C1 segment of cervical spinal cord (tissue), 14 donors: ENCODE results near the gene MOSPD3.
"Not testable (repeated sequence)": the region's sequence is repeated elsewhere in the genome, so short reads cannot be mapped to it uniquely, and the experiment has no call there.

Source experiments
- DNase-seq, 14 donors: peaks; one replicate each; lab custom pipeline; 2025; lab: John Stamatoyannopoulos, UW

The MOSPD3 gene

DNA sequence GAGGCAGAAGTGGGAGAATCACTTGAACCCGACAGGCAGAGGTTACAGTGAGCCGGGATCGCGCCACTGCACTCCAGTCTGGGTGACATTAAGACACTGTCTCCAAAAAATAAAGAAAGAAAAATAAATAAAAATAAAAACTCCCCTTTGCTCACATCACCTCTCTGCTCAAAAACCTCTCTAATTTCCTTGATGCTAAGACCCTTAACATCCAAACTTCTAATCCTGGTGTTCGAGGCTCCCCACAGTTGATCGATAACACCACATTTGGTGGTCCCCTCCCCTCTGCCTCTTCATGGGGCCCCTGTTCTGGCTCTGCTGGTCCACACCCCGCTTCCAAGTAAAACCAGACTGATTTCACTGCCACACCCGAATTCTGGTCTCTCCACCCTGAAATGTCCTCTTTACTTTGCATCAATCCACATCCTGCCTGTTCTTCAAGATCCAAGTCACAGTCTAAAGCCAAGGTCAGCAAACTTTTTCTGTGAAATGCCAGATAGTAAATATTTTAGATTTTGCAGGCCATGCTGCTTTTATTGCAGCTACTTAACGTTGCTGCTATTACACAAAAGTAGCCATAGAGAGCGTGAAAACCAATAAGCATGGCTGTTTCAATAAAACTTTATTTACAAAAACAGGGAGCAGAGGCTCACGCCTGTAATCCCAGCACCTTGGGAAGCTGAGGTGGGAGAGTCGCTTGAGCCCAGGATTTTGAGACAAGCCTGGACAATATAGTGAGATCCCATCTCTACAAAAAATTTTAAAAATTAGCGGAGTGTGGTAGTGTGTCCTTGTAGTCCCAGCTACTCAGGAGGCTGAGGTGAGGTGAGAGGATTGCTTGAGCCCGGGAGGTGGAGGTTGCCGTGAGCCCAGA is 11.8 kb downstream of the MOSPD3 start:
- DNase-seq: no peak

DNA sequence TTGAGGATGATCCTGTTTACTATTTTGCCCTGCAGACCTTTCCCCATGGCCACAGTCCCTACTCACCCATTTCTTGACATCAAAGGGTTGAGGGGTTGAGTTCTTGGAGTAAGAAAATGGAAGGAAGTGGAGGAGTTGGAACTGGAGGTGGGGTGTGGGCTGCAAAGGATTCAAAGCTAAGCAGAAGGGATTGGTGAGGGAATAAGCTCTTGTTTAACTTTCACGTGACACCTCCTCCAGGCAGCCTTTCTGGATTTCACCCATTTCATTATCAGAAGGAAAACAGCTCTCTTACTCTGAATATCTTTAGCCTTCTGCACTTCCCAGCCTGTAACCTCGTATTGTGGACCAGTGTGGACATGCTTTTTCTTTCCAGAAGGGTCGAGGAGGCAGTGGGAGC is 13.7 kb downstream of the MOSPD3 start:
- no peak for DNase-seq

DNA sequence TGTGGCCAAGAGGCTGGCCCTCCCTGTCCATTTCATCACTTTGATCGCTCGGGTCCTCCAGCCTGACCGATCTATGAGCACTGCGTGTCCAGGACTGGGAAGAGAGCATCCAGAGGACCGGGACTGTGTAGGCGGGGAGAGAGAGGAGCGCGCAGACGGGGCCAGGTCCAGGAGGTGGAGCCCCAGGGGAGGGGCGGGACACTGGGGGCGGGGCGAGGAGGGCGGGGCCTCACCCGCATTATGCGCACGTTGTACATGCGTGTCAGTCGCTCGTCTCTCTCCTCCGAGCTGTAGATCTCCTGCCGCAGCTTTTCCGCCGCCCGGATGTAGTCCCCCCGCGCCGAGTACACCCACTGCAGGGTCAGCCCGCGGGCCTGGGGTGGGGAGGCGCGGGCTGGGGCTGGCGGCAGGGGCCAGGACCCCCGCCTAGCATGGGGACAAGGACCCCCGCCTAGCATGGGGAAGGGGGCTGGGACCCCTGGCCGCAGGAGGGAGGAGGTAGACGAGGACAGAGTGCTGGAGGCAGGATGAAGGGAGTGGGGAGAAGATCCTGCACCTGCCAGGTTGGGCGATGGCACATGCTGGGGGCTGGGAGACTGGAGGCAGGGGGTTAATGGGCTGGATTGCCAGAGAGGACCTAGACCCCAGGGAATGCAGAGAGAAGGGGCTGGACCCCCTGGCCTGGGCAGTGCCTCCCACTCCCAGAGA is 14.3 kb downstream of the MOSPD3 start:
- peak in 7 of 14 donors; percentile 3 to 72 (median 19) for DNase-seq

- no peak for DNase-seq
Observed at GRCh38 chr7:100627238-100627549, 14.9 kb downstream of the MOSPD3 start.

- no peak for DNase-seq
Observed at GRCh38 chr7:100629117-100629716, 16.9 kb downstream of the MOSPD3 start.

GRCh38 chr7:100630066-100630465 is 17.7 kb downstream of the MOSPD3 start:
- DNase-seq: no peak

GRCh38 chr7:100632951-100633717 is 20.8 kb downstream of the MOSPD3 start:
- peak in 5 of 14 donors; percentile 10 to 42 (median 20) for DNase-seq

GRCh38 chr7:100639995-100640516 is 27.7 kb downstream of the MOSPD3 start:
- DNase-seq: no peak

GRCh38 chr7:100640517-100641440 is 28.4 kb downstream of the MOSPD3 start:
- no peak for DNase-seq

DNA sequence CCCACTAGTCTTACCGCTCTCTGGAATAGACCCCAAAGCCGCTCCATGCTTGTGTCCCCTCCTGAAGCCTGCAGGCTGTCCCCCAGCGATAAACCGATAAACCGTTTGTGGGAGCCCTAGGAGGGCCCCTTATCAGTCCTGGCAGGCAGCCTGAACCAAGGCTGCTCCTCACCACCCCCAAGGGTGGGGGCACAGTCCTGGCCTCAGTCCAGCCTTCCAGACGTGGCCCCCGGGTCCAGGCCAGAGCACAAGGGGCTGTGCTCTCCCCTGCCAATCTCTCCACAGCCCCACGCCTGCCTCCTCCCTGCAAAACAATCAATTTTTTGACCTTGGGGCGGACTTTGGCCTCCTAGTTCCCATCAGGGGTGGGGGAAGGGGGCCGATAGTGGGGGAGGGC is 29.1 kb downstream of the MOSPD3 start, which contains the start of gene TFR2:
TFR2 (minus strand) TSS at position 90 of the 397 bp plus-strand sequence; CDS start at position 47, 43 bp downstream.
- no peak for DNase-seq

GRCh38 chr7:100641860-100642533 is 29.7 kb downstream of the MOSPD3 start:
- no peak for DNase-seq

- no peak for DNase-seq
Observed at GRCh38 chr7:100642534-100642907, 30.2 kb downstream of the MOSPD3 start.

DNA sequence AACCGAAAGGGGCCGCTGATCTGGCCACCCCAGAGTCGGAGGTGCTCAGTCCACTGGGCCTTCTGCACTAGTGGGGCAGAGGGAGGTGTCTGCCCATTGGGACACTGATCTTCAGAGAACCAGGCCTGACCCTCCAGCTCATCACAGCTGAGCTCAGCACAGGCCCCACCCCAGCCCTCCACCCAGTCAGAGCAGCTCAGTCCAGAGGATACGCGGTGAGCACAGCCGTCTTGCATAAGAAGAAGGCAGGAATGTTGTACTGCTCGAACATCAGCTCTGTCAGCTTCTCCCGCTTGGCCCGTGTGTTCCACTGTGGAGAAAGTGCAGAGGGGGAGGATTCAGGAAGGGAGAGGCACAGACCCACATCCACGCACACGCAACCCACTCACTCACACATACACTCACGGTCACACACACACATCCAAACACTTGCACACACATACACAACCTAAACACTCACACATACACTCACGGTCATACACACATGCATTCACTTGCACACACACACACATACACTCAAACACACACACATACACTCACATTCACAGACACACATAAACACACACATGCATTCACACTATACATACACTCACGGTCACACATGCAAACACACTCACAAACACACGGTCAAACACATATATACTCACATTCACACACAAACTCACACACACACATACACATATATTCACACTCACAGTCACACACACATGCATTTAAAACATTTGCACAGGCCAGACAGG is 37.7 kb downstream of the MOSPD3 start:
- DNase-seq: no peak

- no peak for DNase-seq
Observed at GRCh38 chr7:100654908-100655831, 42.8 kb downstream of the MOSPD3 start.

- DNase-seq: peak in 7 of 14 donors; percentile 7 to 91 (median 24)
Observed at GRCh38 chr7:100655908-100656674, 43.8 kb downstream of the MOSPD3 start, which contains the start of gene ACTL6B. Gene ACTL6B (minus strand): TSS chr7:100656448. CDS start chr7:100656354, 94 bp downstream.

DNA sequence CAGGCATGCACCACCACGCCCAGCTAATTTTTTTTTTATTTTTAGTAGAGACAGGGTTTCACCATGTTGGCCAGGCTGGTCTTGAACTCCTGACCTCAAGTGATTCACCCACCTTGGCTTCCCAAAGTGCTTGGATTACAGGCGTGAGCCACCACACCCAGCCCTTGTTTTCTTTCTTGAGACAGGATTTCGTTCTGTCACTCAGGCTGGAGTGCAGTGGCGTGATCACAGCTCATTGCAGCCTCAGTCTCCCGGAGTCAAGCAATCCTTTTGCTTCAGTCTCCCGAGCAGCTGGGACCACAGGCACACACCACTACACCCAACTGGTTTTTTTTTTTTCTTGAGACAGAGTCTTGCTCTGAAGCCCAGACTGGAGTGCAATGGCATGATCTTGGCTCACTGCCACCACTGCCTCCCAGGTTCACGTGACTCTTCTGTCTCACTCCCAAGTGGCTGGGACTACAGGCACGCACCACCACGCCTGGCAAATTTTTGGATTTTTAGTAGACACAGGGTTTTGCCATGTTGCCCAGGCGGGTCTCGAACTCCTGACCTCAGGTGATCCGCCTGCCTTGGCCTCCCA is 49.9 kb downstream of the MOSPD3 start:
- not testable (repeated sequence) for DNase-seq
